Spleen (tissue), 11 donors: ENCODE measurements around the gene GLUL. TPM values are rescaled to one million over a fixed set of nuclear protein-coding genes. Genes with fewer than 3 reads are reported as not detected.
A peak's percentile ranks its signal among the peaks of the same experiment; 100 is the strongest.

ENCODE experiments used
- DNase-seq: peaks from one replicate; pipeline ENCODE4 v3.0.0-alpha.2; 2020
- H3K27ac ChIP-seq, 8 donors: fragments of 200-600 bp; sonication (generic) in 7 of 8; 1 replicate in 4 of 8; 2 replicates in 4 of 8; pipeline versions ENCODE4 v1.5.0 to v1.8.0; 2016 to 2021; ENCODE audit warnings: inconsistent platforms in 4 of 8, mild to moderate bottlenecking in 4 of 8, moderate library complexity in 1 of 8
- H3K27me3 ChIP-seq, 7 donors: fragments of 200-600 bp; sonication (generic) in 6 of 7; replicated peaks in 1 of 7; 1 replicate in 4 of 7; 2 replicates in 3 of 7; pipeline versions ENCODE4 v1.5.0 to v1.8.0; 2016 to 2021; ENCODE audit warnings: inconsistent platforms in 3 of 7, mild to moderate bottlenecking in 1 of 7
- H3K36me3 ChIP-seq, 6 donors: fragments of 200-600 bp; sonication (generic) in 5 of 6; 1 replicate in 4 of 6; 2 replicates in 2 of 6; pipeline versions ENCODE4 v1.5.0 to v1.8.0; 2016 to 2021; ENCODE audit warnings: inconsistent platforms in 2 of 6
- H3K4me1 ChIP-seq, 6 donors: fragments of 200-600 bp; sonication (generic) in 5 of 6; 1 replicate in 3 of 6; 2 replicates in 3 of 6; pipeline versions ENCODE4 v1.5.0 to v1.8.0; 2016 to 2021; ENCODE audit warnings: inconsistent platforms in 3 of 6
- H3K4me3 ChIP-seq, 8 donors: fragments of 200-600 bp; sonication (generic) in 7 of 8; 1 replicate in 4 of 8; 2 replicates in 4 of 8; pipeline versions ENCODE4 v1.5.0 to v1.8.0; 2016 to 2021; ENCODE audit warnings: inconsistent platforms in 4 of 8, mild to moderate bottlenecking in 4 of 8, moderate library complexity in 2 of 8
- H3K9me3 ChIP-seq, 8 donors: fragments of 200-600 bp; sonication (generic) in 7 of 8; 1 replicate in 4 of 8; 2 replicates in 4 of 8; pipeline versions ENCODE4 v1.5.0 to v1.8.0; 2016 to 2021; ENCODE audit warnings: inconsistent platforms in 4 of 8
- CTCF ChIP-seq, 11 experiments: fragments of 200-600 bp in 7 of 11; fragments of 450-650 bp in 4 of 11; sonication (generic) in 4 of 11; IDR thresholded peaks in 8 of 11; conservative IDR thresholded peaks in 3 of 11; 1 replicate in 7 of 11; 2 replicates in 4 of 11; pipeline versions ENCODE4 v1.4.0 to v1.8.0; 2016 to 2021; ENCODE audit warnings: antibody characterized with exemption in 11 of 11, inconsistent platforms in 4 of 11, mild to moderate bottlenecking in 1 of 11
- POLR2A ChIP-seq, 3 donors: fragments of 450-650 bp; IDR thresholded peaks; one replicate each; pipeline ENCODE4 v1.5.1; 2017; ENCODE audit warnings: antibody characterized with exemption in 3 of 3, mild to moderate bottlenecking in 1 of 3
- POLR2AphosphoS5 ChIP-seq, 3 donors: sonication (generic); formaldehyde crosslinking; IDR thresholded peaks; one replicate each; pipeline ENCODE4 v1.5.1; 2017; ENCODE audit warnings: antibody characterized with exemption in 3 of 3
- WGBS, 5 donors: extraction: QIAGEN DNeasy Blood & Tissue Kit in 3 of 5; methylation state at CpG; one replicate each; pipeline versions ENCODE4 v1.1.5 to v1.1.7; 2013 to 2018; 5-methylcytosine and 5-hydroxymethylcytosine counted together
- intact Hi-C: fragments of 100-400 bp; cut with DNase I; formaldehyde crosslinking; loops from one replicate; pipeline ENCODE4 v1.15.0; 2023; ENCODE audit warnings: low total_unique reads
- polyA plus RNA-seq, 3 donors: library from polyadenylated mRNA; stranded (reverse); fragments of 200-250 nt; gene quantifications; one replicate each; pipeline ENCODE4 v1.2.1, GENCODE V29; 2013
- total RNA-seq, 7 donors: library from RNA; depleted of rRNA in 3 of 7; stranded (reverse); fragments of >200 nt in 3 of 7; fragmentation: NEBNext Ultra II Directional in 4 of 7; extraction: Animal tissue kit (Norgen Biotek cat#: 25700) in 4 of 7; gene quantifications; one replicate each; pipeline versions ENCODE4 v1.1.0 to v1.2.1, GENCODE V29; 2016 to 2021
- donor health status: healthy with polysubstance abuse.
- donor health status: DM: no; HTN: no; CAD: no; lungs with moderate emphysema.
- donor health status: DM: no; HTN: no; CAD: no.
- donor health status: Bipolar disorder and iron deficiency.
- donor health status: healthy.
- donor health status: DM: no; HTN: no; CAD: no.
- donor health status: DM: yes; HTN: yes; CAD: no.

Gene GLUL
- total and polyA plus RNA-seq, 10 donors: 113 to 2,370 (median 1,240) TPM

GRCh38 chr1:182389619-182390047, 2.0 kb downstream of the GLUL start:
- intact Hi-C loops: no loop called here
- peak overlapping the region; percentile 61 to 94 (median 72) for H3K4me3 ChIP-seq
- peaks cover 2 to 88% (median 58%) of the 10 kb centered on the region in 6 donors for H3K4me1 ChIP-seq
- peak overlapping the region; percentile 79 to 98 (median 98) for H3K27ac ChIP-seq
- 9 to 15% (median 13%) methylated on average over 13 of the region's 13 CpGs for WGBS, 5 donors
- H3K36me3 ChIP-seq: peaks cover 0 to 45% (median 38%) of the 10 kb centered on the region in 6 donors
- TF ChIP-seq POLR2AphosphoS5 (IDR thresholded peaks at IDR 0.05): peak in 1 of 3 donors; percentile 78
- TF ChIP-seq CTCF (IDR thresholded peaks at IDR 0.05 in 8 of 11, conservative IDR thresholded peaks at IDR 0.05 in 3 of 11): no peak
- H3K27me3 ChIP-seq: peaks cover 0 to 30% (median 0%) of the 10 kb centered on the region in 7 donors
- no peaks in the 10 kb centered on the region for H3K9me3 ChIP-seq
- no peak for DNase-seq

- TF ChIP-seq CTCF (IDR thresholded peaks at IDR 0.05 in 8 of 11, conservative IDR thresholded peaks at IDR 0.05 in 3 of 11): no peak
- TF ChIP-seq POLR2AphosphoS5 (IDR thresholded peaks at IDR 0.05): peak in 2 of 3 donors; percentile 72 to 88
- TF ChIP-seq POLR2A (IDR thresholded peaks at IDR 0.05): peak in 1 of 3 donors; percentile 6
- Histone ChIP-seq H3K27ac (peak overlapping the region in 6 of 8 donors; percentile 94 to 98 (median 98)), H3K4me3 (peak overlapping the region; percentile 61 to 94 (median 72)), H3K9me3 (no peaks in the 10 kb centered on the region), H3K4me1 (peaks cover 2 to 84% (median 50%) of the 10 kb centered on the region in 6 donors), H3K27me3 (peaks cover 0 to 30% (median 0%) of the 10 kb centered on the region in 7 donors), H3K36me3 (peaks cover 0 to 55% (median 49%) of the 10 kb centered on the region in 6 donors)
- 78 to 87% (median 83%) methylated on average over 5 of the region's 5 CpGs for WGBS, 5 donors
- intact Hi-C loops: no loop called here
- DNase-seq: no peak
Observed at GRCh38 chr1:182388392-182389134, 3.0 kb downstream of the GLUL start.

- H3K27ac ChIP-seq: peak overlapping the region in 3 of 8 donors; percentile 40 to 98 (median 94)
- peaks cover 0 to 30% (median 0%) of the 10 kb centered on the region in 7 donors for H3K27me3 ChIP-seq
- H3K9me3 ChIP-seq: no peaks in the 10 kb centered on the region
- no peak for DNase-seq
- intact Hi-C loops: no loop called here
- H3K36me3 ChIP-seq: peaks cover 0 to 65% (median 59%) of the 10 kb centered on the region in 6 donors
- H3K4me1 ChIP-seq: peaks cover 2 to 74% (median 44%) of the 10 kb centered on the region in 6 donors
- WGBS, 5 donors: 75 to 94% (median 79%) methylated on average over 2 of the region's 2 CpGs
- TF ChIP-seq POLR2AphosphoS5 (IDR thresholded peaks at IDR 0.05): peak in 1 of 3 donors; percentile 81
- TF ChIP-seq POLR2A (IDR thresholded peaks at IDR 0.05): no peak
- H3K4me3 ChIP-seq: peak overlapping the region in 4 of 8 donors; percentile 66 to 94 (median 72)
Observed at GRCh38 chr1:182387566-182387965, 4.0 kb downstream of the GLUL start.

- no peak for DNase-seq
- Histone ChIP-seq H3K36me3 (peaks cover 0 to 71% (median 61%) of the 10 kb centered on the region in 6 donors), H3K4me1 (peaks cover 0 to 68% (median 38%) of the 10 kb centered on the region in 6 donors), H3K9me3 (no peaks in the 10 kb centered on the region), H3K27ac (peak overlapping the region in 2 of 8 donors; percentile 40 to 98), H3K27me3 (peaks cover 0 to 24% (median 0%) of the 10 kb centered on the region in 7 donors), H3K4me3 (peak overlapping the region in 1 of 8 donors; percentile 94)
- intact Hi-C loops: no loop called here
- TF ChIP-seq POLR2AphosphoS5 (IDR thresholded peaks at IDR 0.05): peak in 1 of 3 donors; percentile 85
- TF ChIP-seq CTCF (IDR thresholded peaks at IDR 0.05 in 8 of 11, conservative IDR thresholded peaks at IDR 0.05 in 3 of 11): no peak
- TF ChIP-seq POLR2A (IDR thresholded peaks at IDR 0.05): no peak
- 93 to 99% (median 95%) methylated on average over 5 of the region's 5 CpGs for WGBS, 5 donors
Observed at GRCh38 chr1:182386980-182387379, 4.6 kb downstream of the GLUL start.
